Loucy (cell line): ENCODE results near the gene LDLRAD4.

Experiments
- H2AFZ ChIP-seq: fragments of 200-600 bp; sonication (generic); 2 replicates; pipeline ENCODE4 v1.6.0; 2016; ENCODE audit warnings: antibody characterized with exemption, mild to moderate bottlenecking, low read length, moderate library complexity
- H3F3A ChIP-seq: fragments of 200-600 bp; 2 replicates; pipeline ENCODE4 v1.6.0; 2016; ENCODE audit warnings: antibody characterized with exemption, low read depth, mild to moderate bottlenecking
- H3K27me3 ChIP-seq: fragments of 200-600 bp; sonication (generic); 2 replicates; pipeline ENCODE4 v1.6.1; 2014; ENCODE audit warnings: low read length, mild to moderate bottlenecking; ENCODE audit not compliant: insufficient read depth, poor library complexity, severe bottlenecking
- H3K36me3 ChIP-seq: fragments of 200-600 bp; sonication (generic); 2 replicates; pipeline ENCODE4 v1.6.1; 2016; ENCODE audit warnings: low read length; ENCODE audit not compliant: insufficient read depth
- H3K4me1 ChIP-seq: fragments of 200-600 bp; sonication (generic); 2 replicates; pipeline ENCODE4 v1.5.1; 2014; ENCODE audit warnings: low read length, mild to moderate bottlenecking; ENCODE audit not compliant: insufficient read depth, poor library complexity, severe bottlenecking
- H3K4me2 ChIP-seq: fragments of 200-600 bp; sonication (generic); 2 replicates; pipeline ENCODE4 v1.6.0; 2014; ENCODE audit warnings: antibody characterized with exemption, low read length, low read depth, mild to moderate bottlenecking; ENCODE audit not compliant: poor library complexity, severe bottlenecking
- H3K4me3 ChIP-seq: fragments of 200-600 bp; sonication (generic); 2 replicates; pipeline ENCODE4 v1.5.1; 2014; ENCODE audit warnings: low read length, mild to moderate bottlenecking, mixed read lengths; ENCODE audit not compliant: poor library complexity, severe bottlenecking
- H3K79me2 ChIP-seq: fragments of 200-600 bp; sonication (generic); 2 replicates; pipeline ENCODE4 v1.6.1; 2014; ENCODE audit warnings: low read length; ENCODE audit not compliant: insufficient read depth
- H3K9ac ChIP-seq: fragments of 200-600 bp; sonication (generic); 2 replicates; pipeline ENCODE4 v1.6.0; 2014; ENCODE audit warnings: mild to moderate bottlenecking, low read depth, low read length, moderate library complexity; ENCODE audit not compliant: poor library complexity, severe bottlenecking
- H3K9me2 ChIP-seq: fragments of 200-600 bp; sonication (generic); replicated peaks from 2 replicates; pipeline ENCODE4 v1.6.1; 2016; ENCODE audit warnings: low read depth, low read length, mixed read lengths
- H3K9me3 ChIP-seq: fragments of 200-600 bp; sonication (generic); 2 replicates; pipeline ENCODE4 v1.6.1; 2014; ENCODE audit warnings: mild to moderate bottlenecking, antibody characterized with exemption, low read length, low read depth; ENCODE audit not compliant: insufficient read depth
- H4K20me1 ChIP-seq: fragments of 200-600 bp; sonication (generic); 2 replicates; pipeline ENCODE4 v1.6.0; 2014; ENCODE audit warnings: antibody characterized with exemption, low read length, mild to moderate bottlenecking; ENCODE audit not compliant: insufficient read depth, poor library complexity, severe bottlenecking
- EZH2phosphoT487 ChIP-seq: fragments of 200-600 bp; IDR thresholded peaks from 2 replicates; pipeline ENCODE4 v1.6.1; 2018; ENCODE audit warnings: antibody characterized with exemption, mild to moderate bottlenecking, moderate library complexity, borderline replicate concordance
- TF ChIP-seq, protein P1 (sequence below): fragments of 200-600 bp; sonication (generic); conservative IDR thresholded peaks from 2 replicates; pipeline ENCODE4 v1.5.1; 2014; ENCODE audit warnings: mild to moderate bottlenecking, antibody characterized with exemption, low read length

LDLRAD4 gene

DNA sequence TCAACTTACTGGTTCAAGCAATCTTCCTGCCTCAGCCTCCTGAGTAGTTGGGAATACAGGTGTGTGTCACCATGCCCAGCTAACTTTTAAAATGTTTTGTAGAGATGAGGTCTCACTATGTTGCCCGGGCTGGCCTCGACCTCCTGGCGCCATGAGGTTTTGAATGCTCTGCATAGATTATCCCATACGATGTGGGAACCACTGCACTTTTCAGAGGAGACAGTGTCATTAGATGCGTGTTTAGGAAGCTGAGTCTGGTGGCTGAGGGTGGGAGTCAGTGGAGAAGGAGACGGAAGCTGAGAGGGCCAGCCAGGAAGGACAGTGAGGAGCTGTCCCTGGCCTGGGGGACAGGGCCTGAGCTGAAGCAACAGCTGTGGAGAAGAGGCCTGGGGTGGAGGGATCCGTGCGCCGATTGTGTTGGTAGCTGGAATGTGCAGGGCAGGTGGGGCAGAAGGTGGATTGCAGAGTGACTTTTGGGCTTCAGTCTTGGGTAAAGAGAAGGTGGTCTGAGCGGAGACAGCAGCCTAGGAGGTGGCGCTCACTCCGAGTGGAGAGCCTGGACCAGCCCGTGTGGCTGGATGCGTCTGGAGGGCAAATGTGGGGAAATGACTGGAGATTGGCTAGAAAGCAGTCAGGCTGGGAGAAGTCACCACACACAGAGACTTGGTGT, 68.0 kb downstream of the LDLRAD4 start:
- H3F3A ChIP-seq, result no peaks in the 10 kb centered on the region
- H3K9me2 ChIP-seq, result no peaks in the 10 kb centered on the region
- H3K4me1 ChIP-seq, result peaks cover 9% of the 10 kb centered on the region
- H4K20me1 ChIP-seq, result no peaks in the 10 kb centered on the region
- H3K4me3 ChIP-seq, result no peak overlapping the region
- no peaks in the 10 kb centered on the region for H3K27me3 ChIP-seq
- H3K36me3 ChIP-seq, result peaks cover 3% of the 10 kb centered on the region; the same call in 1 of the 2 replicates
- no peaks in the 10 kb centered on the region for H3K79me2 ChIP-seq
- no peaks in the 10 kb centered on the region for H3K9me3 ChIP-seq
- no peak overlapping the region for H2AFZ ChIP-seq
- H3K9ac ChIP-seq, result no peak overlapping the region
- no peak overlapping the region for H3K4me2 ChIP-seq
- TF ChIP-seq EZH2phosphoT487, result no peak
- TF ChIP-seq, protein P1, sequence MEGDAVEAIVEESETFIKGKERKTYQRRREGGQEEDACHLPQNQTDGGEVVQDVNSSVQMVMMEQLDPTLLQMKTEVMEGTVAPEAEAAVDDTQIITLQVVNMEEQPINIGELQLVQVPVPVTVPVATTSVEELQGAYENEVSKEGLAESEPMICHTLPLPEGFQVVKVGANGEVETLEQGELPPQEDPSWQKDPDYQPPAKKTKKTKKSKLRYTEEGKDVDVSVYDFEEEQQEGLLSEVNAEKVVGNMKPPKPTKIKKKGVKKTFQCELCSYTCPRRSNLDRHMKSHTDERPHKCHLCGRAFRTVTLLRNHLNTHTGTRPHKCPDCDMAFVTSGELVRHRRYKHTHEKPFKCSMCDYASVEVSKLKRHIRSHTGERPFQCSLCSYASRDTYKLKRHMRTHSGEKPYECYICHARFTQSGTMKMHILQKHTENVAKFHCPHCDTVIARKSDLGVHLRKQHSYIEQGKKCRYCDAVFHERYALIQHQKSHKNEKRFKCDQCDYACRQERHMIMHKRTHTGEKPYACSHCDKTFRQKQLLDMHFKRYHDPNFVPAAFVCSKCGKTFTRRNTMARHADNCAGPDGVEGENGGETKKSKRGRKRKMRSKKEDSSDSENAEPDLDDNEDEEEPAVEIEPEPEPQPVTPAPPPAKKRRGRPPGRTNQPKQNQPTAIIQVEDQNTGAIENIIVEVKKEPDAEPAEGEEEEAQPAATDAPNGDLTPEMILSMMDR, result no peak

DNA sequence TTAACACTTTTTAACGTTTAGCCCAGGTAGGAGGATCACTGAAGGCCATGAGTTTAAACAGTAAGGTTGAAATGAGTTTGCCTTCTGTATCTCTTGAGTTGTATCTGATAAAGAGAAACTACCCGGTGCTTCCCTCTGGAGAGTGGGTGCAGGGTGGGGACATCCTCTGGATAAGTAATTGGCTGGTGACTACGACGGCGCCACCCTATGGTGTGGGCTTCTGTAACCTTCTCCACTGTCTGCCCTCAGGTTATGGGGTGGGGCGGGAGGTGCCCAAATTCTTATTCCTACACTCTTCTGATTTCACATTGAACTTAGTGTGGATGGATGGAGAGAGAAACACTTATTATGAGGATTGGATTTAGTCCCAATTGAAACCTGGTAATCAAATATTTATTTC, 68.8 kb downstream of the LDLRAD4 start:
- no peaks in the 10 kb centered on the region for H3F3A ChIP-seq
- TF ChIP-seq EZH2phosphoT487, result no peak
- TF ChIP-seq, protein P1, result no peak
- H3K4me2 ChIP-seq, result no peak overlapping the region
- no peaks in the 10 kb centered on the region for H3K27me3 ChIP-seq
- no peaks in the 10 kb centered on the region for H3K79me2 ChIP-seq
- H3K4me1 ChIP-seq, result peaks cover 9% of the 10 kb centered on the region
- H2AFZ ChIP-seq, result no peak overlapping the region
- no peak overlapping the region for H3K9ac ChIP-seq
- no peaks in the 10 kb centered on the region for H4K20me1 ChIP-seq
- H3K4me3 ChIP-seq, result no peak overlapping the region
- peaks cover 2% of the 10 kb centered on the region; the same call in 1 of the 2 replicates for H3K36me3 ChIP-seq
- H3K9me3 ChIP-seq, result no peaks in the 10 kb centered on the region
- H3K9me2 ChIP-seq, result no peaks in the 10 kb centered on the region

DNA sequence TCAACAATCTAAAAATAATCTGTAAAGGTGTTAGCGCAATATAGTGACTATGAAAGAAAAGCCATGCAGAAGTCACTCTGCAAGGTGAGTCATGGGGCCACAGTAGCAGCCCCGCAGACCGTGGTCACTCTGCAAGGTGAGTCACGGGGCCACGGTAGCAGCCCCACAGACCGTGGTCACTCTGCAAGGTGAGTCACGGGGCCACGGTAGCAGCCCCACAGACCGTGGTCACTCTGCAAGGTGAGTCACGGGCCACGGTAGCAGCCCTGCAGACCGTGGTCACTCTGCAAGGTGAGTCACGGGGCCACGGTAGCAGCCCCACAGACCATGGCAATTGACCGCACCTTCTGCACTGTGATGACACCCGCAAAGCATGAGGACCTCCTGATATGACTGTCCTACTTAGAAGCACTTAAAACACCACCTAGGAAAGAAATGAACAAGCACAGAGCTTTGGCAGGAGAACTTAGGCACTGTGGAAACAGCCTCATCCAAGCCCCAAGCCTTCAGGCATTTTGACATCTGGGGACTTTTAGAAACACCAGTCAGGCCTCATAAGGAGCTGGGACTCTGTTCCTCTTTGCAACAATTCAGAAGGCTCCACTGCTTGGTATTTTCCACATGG, 70.1 kb downstream of the LDLRAD4 start:
- Histone ChIP-seq H2AFZ (no peak overlapping the region), H3K4me1 (peaks cover 9% of the 10 kb centered on the region), H3K36me3 (no peaks in the 10 kb centered on the region), H4K20me1 (no peaks in the 10 kb centered on the region), H3K4me3 (no peak overlapping the region), H3K9ac (no peak overlapping the region), H3K9me2 (no peaks in the 10 kb centered on the region), H3K4me2 (no peak overlapping the region), H3K27me3 (no peaks in the 10 kb centered on the region), H3F3A (no peaks in the 10 kb centered on the region), H3K9me3 (no peaks in the 10 kb centered on the region), H3K79me2 (no peaks in the 10 kb centered on the region)
- TF ChIP-seq EZH2phosphoT487, result no peak
- TF ChIP-seq, protein P1, result no peak
